H9 (cell line): ENCODE measurements around the gene ALG12. TPM values are rescaled to one million over a fixed set of nuclear protein-coding genes. Genes with fewer than 3 reads are reported as not detected.

Source experiments
- DNase-seq: peaks from one replicate; pipeline ENCODE4 v3.0.0-alpha.2; 2017
- H2AFZ ChIP-seq: one replicate; pipeline ENCODE4 v1.6.1; 2013; ENCODE audit warnings: mild to moderate bottlenecking, low read length, control low read depth, moderate library complexity
- H2AK5ac ChIP-seq: 2 replicates; pipeline ENCODE4 v1.6.1; 2013; ENCODE audit warnings: low read length, control low read depth, mixed read lengths; ENCODE audit not compliant: insufficient read length
- H2BK120ac ChIP-seq: one replicate; pipeline ENCODE4 v1.6.1; 2013; ENCODE audit warnings: low read depth, mild to moderate bottlenecking, low read length, control low read depth, inconsistent platforms; ENCODE audit not compliant: poor library complexity, severe bottlenecking
- H2BK12ac ChIP-seq: 2 replicates; pipeline ENCODE4 v1.6.1; 2013; ENCODE audit warnings: low read length, control low read depth, mixed read lengths, low read depth; ENCODE audit not compliant: insufficient read length
- H2BK15ac ChIP-seq: 2 replicates; pipeline ENCODE4 v1.6.1; 2013; ENCODE audit warnings: low read depth, low read length, control low read depth
- H2BK20ac ChIP-seq: one replicate; pipeline ENCODE4 v1.6.1; 2013; ENCODE audit warnings: low read depth, mild to moderate bottlenecking, low read length, control low read depth, inconsistent platforms; ENCODE audit not compliant: poor library complexity, severe bottlenecking
- H2BK5ac ChIP-seq: 2 replicates; pipeline ENCODE4 v1.6.1; 2013; ENCODE audit warnings: low read length, control low read depth, mixed read lengths; ENCODE audit not compliant: insufficient read length
- H3K14ac ChIP-seq: 2 replicates; pipeline ENCODE4 v1.6.1; 2013; ENCODE audit warnings: low read length, control low read depth; ENCODE audit not compliant: insufficient read depth
- H3K18ac ChIP-seq: 2 replicates; pipeline ENCODE4 v1.6.1; 2013; ENCODE audit warnings: low read depth, mild to moderate bottlenecking, mixed read lengths, low read length, control low read depth; ENCODE audit not compliant: insufficient read length
- H3K23ac ChIP-seq: 2 replicates; pipeline ENCODE4 v1.6.1; 2013; ENCODE audit warnings: low read length, control low read depth, mixed read lengths, low read depth; ENCODE audit not compliant: insufficient read length
- H3K23me2 ChIP-seq: 2 replicates; pipeline ENCODE4 v1.6.1; 2013; ENCODE audit warnings: low read depth, mild to moderate bottlenecking, mixed read lengths, low read length, control low read depth; ENCODE audit not compliant: insufficient read length, poor library complexity, severe bottlenecking
- H3K27ac ChIP-seq: 2 replicates; pipeline ENCODE4 v1.5.1; 2013; ENCODE audit warnings: low read length, control low read depth, mixed read lengths, low read depth; ENCODE audit not compliant: insufficient read length
- H3K27me3 ChIP-seq: 2 replicates; pipeline ENCODE4 v1.6.1; 2013; ENCODE audit warnings: low read length, control low read depth, inconsistent platforms; ENCODE audit not compliant: insufficient read depth
- H3K4ac ChIP-seq: 2 replicates; pipeline ENCODE4 v1.6.1; 2013; ENCODE audit warnings: low read depth, mild to moderate bottlenecking, control low read depth, inconsistent platforms, low read length, moderate library complexity
- H3K4me1 ChIP-seq: 2 replicates; pipeline ENCODE4 v1.6.1; 2013; ENCODE audit warnings: low read length, control low read depth, inconsistent platforms; ENCODE audit not compliant: insufficient read depth
- H3K4me2 ChIP-seq: 2 replicates; pipeline ENCODE4 v1.6.1; 2013; ENCODE audit warnings: low read length, control low read depth, mixed read lengths; ENCODE audit not compliant: insufficient read length, insufficient read depth
- H3K56ac ChIP-seq: 2 replicates; pipeline ENCODE4 v1.6.1; 2013; ENCODE audit warnings: low read depth, mild to moderate bottlenecking, mixed read lengths, low read length, control low read depth; ENCODE audit not compliant: insufficient read length
- H3K79me1 ChIP-seq: 2 replicates; pipeline ENCODE4 v1.6.1; 2013; ENCODE audit warnings: low read depth, mild to moderate bottlenecking, moderate library complexity, low read length, control low read depth, inconsistent platforms; ENCODE audit not compliant: insufficient read depth, poor library complexity, severe bottlenecking
- H3K79me2 ChIP-seq: 2 replicates; pipeline ENCODE4 v1.6.1; 2013; ENCODE audit warnings: low read length, control low read depth, inconsistent platforms; ENCODE audit not compliant: insufficient read depth
- H3K9ac ChIP-seq: 2 replicates; pipeline ENCODE4 v1.6.1; 2013; ENCODE audit warnings: low read length, control low read depth, mixed read lengths; ENCODE audit not compliant: insufficient read length; ENCODE audit errors: extremely low read depth
- H3K9me3 ChIP-seq: one replicate; pipeline ENCODE4 v1.6.1; 2013; ENCODE audit warnings: low read depth, low read length, inconsistent platforms; ENCODE audit not compliant: control insufficient read depth
- H3T11ph ChIP-seq: one replicate; pipeline ENCODE4 v1.6.1; 2013; ENCODE audit warnings: mild to moderate bottlenecking, low read length, control low read depth, inconsistent platforms
- H4K20me1 ChIP-seq: one replicate; pipeline ENCODE4 v1.6.1; 2013; ENCODE audit not compliant: control insufficient read depth, insufficient read length, insufficient read depth
- H4K5ac ChIP-seq: 2 replicates; pipeline ENCODE4 v1.6.1; 2013; ENCODE audit warnings: low read depth, mild to moderate bottlenecking, mixed read lengths, low read length, control low read depth; ENCODE audit not compliant: insufficient read length
- H4K8ac ChIP-seq: replicated peaks from 2 replicates; pipeline ENCODE4 v1.6.1; 2013; ENCODE audit warnings: low read length, control low read depth, mixed read lengths, low read depth; ENCODE audit not compliant: insufficient read length
- H4K91ac ChIP-seq: 2 replicates; pipeline ENCODE4 v1.6.1; 2013; ENCODE audit warnings: low read depth, mild to moderate bottlenecking, moderate library complexity, mixed read lengths, low read length, control low read depth; ENCODE audit not compliant: insufficient read length
- H3K27ac Mint-ChIP-seq, 3 experiments: 2 replicates in 2 of 3; 3 replicates in 1 of 3; pipeline ENCODE4 v1.8.0; 2020 to 2021; ENCODE audit warnings: mixed read lengths in 3 of 3, mild to moderate bottlenecking in 1 of 3, moderate library complexity in 1 of 3
- H3K27me3 Mint-ChIP-seq: 2 replicates; pipeline ENCODE4 v1.8.0; 2021; ENCODE audit warnings: low read depth, mild to moderate bottlenecking, moderate library complexity, mixed read lengths
- H3K36me3 Mint-ChIP-seq, 3 experiments: 2 replicates in 2 of 3; 3 replicates in 1 of 3; pipeline ENCODE4 v1.8.0; 2020 to 2021; ENCODE audit warnings: low read depth in 3 of 3, mixed read lengths in 3 of 3; ENCODE audit not compliant: insufficient read depth in 1 of 3
- H3K4me1 Mint-ChIP-seq, 2 experiments: 2 replicates each; pipeline ENCODE4 v1.8.0; 2020; ENCODE audit warnings: mixed read lengths in 2 of 2
- H3K4me3 Mint-ChIP-seq, 2 experiments: 2 replicates in 1 of 2; 3 replicates in 1 of 2; pipeline ENCODE4 v1.8.0; 2020 to 2021; ENCODE audit warnings: mild to moderate bottlenecking in 2 of 2, mixed read lengths in 2 of 2, moderate library complexity in 1 of 2
- H3K9me3 Mint-ChIP-seq, 2 experiments: 2 replicates in 1 of 2; 3 replicates in 1 of 2; pipeline ENCODE4 v1.8.0; 2020; ENCODE audit warnings: mild to moderate bottlenecking in 2 of 2, mixed read lengths in 2 of 2, moderate library complexity in 1 of 2
- CTCF ChIP-seq: fragments of 200-600 bp; sonication (generic); conservative IDR thresholded peaks from 3 replicates; pipeline ENCODE4 v1.8.0; 2021; ENCODE audit warnings: antibody characterized with exemption, mild to moderate bottlenecking
- WGBS: extraction: QIAGEN DNeasy Blood & Tissue Kit; methylation state at CpG from one replicate; pipeline ENCODE4 v1.1.7; 2013; ENCODE audit warnings: missing lambda C conversion rate, low lambda C conversion rate, mixed read lengths; ENCODE audit not compliant: insufficient read length; ENCODE audit errors: extremely low coverage; 5-methylcytosine and 5-hydroxymethylcytosine counted together
- total RNA-seq: library from RNA; stranded (reverse); gene quantifications from 2 replicates; pipeline ENCODE4 v1.2.1, GENCODE V29; 2021

Gene ALG12
- total RNA-seq, 1 experiment from 2014 or later, result 19.2 TPM

GRCh38 chr22:49883294-49883640, 35.0 kb downstream of the ALG12 start:
- no peak overlapping the region for H2AFZ ChIP-seq
- Mint-ChIP-seq H3K36me3 (peaks cover 54 to 75% (median 67%) of the 10 kb centered on the region in 3 experiments), H3K4me1 (peaks cover 8 to 9% of the 10 kb centered on the region in 2 experiments), H3K27me3 (no peaks in the 10 kb centered on the region), H3K4me3 (no peak overlapping the region), H3K27ac (no peak overlapping the region), H3K9me3 (peaks cover 11 to 21% of the 10 kb centered on the region in 2 experiments)
- no peaks in the 10 kb centered on the region for H3K23me2 ChIP-seq
- no peak overlapping the region for H3K4ac ChIP-seq
- no peak overlapping the region for H3K9ac ChIP-seq
- no peak overlapping the region for H3K56ac ChIP-seq
- H2BK20ac ChIP-seq, result no peak overlapping the region
- H3K4me2 ChIP-seq, result no peak overlapping the region
- no peak overlapping the region for H2BK5ac ChIP-seq
- H2AK5ac ChIP-seq, result no peak overlapping the region
- H3K4me1 ChIP-seq, result no peaks in the 10 kb centered on the region; the same call in 1 of the 2 replicates
- H4K20me1 ChIP-seq, result peaks cover 5% of the 10 kb centered on the region
- no peaks in the 10 kb centered on the region for H3K79me1 ChIP-seq
- no CpG with 5 or more reads among the region's 4 CpGs for WGBS
- no peak overlapping the region for H4K91ac ChIP-seq
- no peak overlapping the region for H2BK120ac ChIP-seq
- no peak overlapping the region for H3K27ac ChIP-seq
- TF ChIP-seq CTCF, result no peak
- no peak overlapping the region for H3K18ac ChIP-seq
- H3K79me2 ChIP-seq, result peaks cover 2% of the 10 kb centered on the region; the same call in 1 of the 2 replicates
- H3K14ac ChIP-seq, result no peak overlapping the region
- no peak for DNase-seq
- no peak overlapping the region for H3T11ph ChIP-seq
- no peak overlapping the region for H3K23ac ChIP-seq
- no peak overlapping the region for H2BK15ac ChIP-seq
- H3K9me3 ChIP-seq, result no peaks in the 10 kb centered on the region
- no peak overlapping the region for H4K8ac ChIP-seq
- no peaks in the 10 kb centered on the region for H3K27me3 ChIP-seq
- no peak overlapping the region for H2BK12ac ChIP-seq
- H4K5ac ChIP-seq, result no peak overlapping the region
